GM12873 (cell line): ENCODE results near the gene CASKIN1.
A peak's percentile ranks its signal among the peaks of the same experiment; 100 is the strongest.

ENCODE experiments used
- CTCF ChIP-seq: IDR thresholded peaks from 2 replicates; pipeline ENCODE4 v1.5.1; 2012; ENCODE audit warnings: low read depth, mild to moderate bottlenecking, moderate library complexity, low read length, control low read depth; ENCODE audit not compliant: insufficient read depth; ENCODE audit errors: missing control alignments

Gene CASKIN1

DNA sequence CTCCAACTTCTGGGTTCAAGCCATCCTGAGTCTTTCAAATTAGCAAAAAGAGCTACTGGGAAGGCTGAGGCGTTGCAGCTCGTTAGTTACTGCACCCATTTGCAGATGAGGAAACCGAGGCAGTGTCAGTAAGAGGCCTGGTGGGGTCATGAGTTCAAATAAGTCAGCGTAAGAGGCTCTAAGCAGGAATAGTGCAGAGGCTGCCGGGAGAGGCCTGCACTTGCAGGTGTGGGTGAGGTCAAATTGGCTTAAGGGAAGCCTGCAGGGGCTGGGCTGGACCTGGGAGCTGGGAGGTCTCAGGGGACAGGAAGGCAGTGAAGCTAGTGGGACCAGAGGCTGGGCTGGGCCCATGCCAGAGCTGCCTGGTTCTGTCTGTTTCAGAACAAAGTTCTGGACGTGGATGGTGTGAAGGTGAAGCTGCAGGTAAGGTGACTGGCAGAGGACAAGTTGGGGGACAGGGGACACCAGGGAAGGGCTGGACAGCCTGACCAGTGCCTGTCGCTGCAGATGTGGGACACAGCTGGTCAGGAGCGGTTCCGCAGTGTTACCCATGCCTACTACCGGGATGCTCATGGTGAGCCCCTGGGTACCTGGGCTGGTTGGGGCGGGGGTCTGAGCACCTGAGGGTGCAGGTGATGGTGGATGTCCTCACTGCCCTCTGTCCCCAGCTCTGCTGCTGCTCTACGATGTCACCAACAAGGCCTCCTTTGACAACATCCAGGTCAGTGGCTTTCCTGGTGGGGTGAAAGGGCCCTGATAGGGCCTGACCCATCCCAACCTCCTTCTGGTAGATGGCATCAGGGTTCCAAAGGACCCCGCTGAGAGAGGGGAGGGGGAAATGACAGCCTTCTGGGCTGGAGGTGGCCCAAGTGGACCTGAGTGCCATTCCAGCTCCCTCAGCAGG lies 45.0 kb downstream of the CASKIN1 start:
- TF ChIP-seq CTCF = no peak

DNA sequence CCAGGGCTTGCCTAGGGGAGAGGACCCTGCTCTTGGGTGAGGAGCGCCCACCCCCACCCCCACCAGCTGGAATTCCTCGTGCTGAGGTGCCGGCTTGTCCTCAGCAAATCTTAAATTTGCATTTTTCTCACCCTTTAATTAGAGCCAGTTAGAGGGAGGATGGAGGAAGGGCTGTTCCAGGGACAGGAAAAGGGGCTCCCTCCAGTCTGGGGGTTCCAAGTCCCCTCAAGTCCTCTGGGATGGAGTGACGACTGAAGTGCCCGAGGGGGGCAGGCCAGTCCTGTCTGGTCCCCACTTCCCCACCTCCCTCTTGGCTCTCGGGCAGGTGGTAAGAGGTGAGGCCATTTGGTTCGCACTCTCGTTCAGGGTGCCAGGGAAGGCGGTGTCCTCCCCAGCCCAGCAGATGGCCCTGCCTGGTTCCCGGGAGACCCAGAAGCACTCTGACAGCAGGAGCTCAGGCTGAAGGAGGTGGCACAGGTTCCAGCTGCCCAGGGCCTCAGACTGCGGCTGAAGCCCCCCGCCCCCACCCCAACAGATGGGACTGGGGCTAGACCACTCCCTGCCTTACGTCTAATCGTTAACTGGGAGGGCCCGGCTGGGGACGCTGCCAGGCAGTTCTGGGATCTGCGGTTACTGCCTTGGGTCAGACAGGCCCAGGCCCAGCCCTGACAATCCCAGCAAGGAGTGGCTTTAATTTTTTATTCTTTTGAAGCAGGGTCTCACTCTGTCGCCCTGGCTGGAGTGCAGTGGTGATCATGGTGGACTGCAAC lies 45.8 kb downstream of the CASKIN1 start:
- TF ChIP-seq CTCF = no peak

DNA sequence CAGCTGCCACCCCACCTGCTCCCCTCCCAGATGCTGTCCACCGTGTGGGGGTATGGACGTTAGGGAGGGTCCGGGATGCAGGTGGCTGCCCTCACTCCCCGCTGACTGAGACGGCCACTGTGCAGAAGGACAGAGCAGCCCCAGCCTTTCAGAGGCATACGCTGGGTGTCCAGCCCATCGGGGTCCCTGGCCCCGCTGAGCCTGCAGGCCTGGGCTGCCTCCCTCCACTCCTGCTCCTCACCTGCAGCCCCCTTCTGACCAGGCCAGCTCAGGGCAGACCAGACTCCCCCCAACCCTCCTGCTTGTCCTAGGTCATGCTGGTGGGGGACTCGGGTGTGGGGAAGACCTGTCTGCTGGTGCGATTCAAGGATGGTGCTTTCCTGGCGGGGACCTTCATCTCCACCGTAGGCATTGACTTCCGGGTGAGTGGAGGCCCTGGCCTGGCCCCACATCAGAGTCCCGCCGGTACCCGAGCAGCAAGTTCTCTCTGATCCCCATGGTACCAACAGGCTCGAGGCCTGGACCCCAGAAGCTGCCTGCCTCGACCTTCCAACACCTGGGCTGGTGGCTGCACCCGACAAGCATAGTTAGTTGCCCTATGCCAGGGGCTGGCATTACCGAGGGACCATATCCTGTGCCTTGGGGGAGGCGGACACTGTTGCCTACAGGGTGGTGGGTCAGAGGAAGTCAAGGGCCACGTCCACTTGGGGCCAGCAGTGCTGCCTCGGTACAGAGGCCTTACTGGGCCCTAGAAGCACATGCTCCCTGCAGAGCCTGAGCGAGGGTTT lies 46.6 kb downstream of the CASKIN1 start:
- TF ChIP-seq CTCF = no peak

GRCh38 chr16:2148714-2149629 lies 47.4 kb downstream of the CASKIN1 start:
- TF ChIP-seq CTCF = peak; percentile 7

DNA sequence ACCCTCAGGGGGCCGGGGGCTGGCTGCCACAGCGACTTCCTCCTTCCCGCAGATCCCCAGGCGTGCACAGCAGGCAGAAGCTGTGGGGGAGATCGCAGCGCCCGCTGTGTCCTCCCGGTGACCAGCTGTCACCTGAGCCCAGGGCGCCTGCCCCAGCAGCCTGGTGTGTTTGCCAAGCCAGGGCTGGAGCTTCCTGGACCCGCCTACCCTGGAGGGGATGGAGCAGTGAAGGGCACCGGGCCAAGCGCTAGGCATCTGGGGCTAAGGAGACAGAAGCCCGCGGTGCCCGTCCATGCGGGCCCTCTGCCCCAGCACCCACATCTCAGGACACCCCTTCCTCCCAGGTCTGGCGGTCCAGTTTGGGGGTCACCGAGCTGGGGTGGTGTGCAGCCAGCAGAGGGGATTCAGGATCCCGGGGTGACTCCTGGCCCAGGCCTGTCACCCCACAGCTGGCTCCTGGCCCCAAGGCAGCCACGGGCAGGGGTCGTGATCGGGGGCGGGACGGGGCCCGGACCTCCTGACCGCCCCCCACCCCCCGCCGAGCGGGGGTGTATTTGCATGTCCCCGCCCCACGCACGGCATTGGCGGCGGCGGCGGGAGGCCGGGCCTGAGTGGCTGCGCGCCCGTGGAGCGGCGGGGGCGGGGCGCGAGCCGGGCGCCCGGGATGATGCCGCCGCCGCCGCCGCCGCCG lies 48.3 kb downstream of the CASKIN1 start, which contains the start of gene RAB26:
Gene RAB26 (plus strand): TSS at position 645 of the 691 bp plus-strand sequence. CDS start 159 bp downstream, outside the sequence.
- no peak for TF ChIP-seq CTCF

DNA sequence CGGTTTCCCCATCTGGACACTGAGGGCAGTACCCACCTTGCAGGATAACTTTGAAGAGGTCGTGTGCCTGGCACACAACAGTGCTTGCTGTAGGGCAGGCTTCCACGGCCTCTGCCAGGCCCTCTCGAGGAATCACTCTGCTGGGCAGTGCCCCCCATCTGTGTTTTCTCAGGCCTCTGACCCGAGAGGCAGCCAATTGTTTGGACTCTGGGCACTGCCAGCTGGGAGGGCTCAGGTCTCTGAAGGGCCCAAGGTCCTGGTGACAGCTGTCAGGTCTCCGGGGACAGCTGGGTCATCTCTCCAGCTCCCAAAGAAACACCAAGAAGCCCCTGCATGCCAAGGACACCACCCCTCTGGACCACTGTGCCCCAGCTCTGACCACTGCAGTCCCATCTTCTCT lies 49.0 kb downstream of the CASKIN1 start:
- no peak for TF ChIP-seq CTCF
